Dedifferentiated amniotic fluid mesenchymal stem cell (primary cell): Measurements from ENCODE around the gene UVRAG.
"Not testable (repeated sequence)": the region's sequence is repeated elsewhere in the genome, so short reads cannot be mapped to it uniquely, and the experiment has no call there.

Experiments used
- DNase-seq: peaks from one replicate; pipeline ENCODE4 v3.0.0-alpha.2; 2016; ENCODE audit errors: extremely low spot score

UVRAG gene

GRCh38 chr11:76013526-76013925 lies 198.5 kb downstream of the UVRAG start:
- DNase-seq = no peak

DNA sequence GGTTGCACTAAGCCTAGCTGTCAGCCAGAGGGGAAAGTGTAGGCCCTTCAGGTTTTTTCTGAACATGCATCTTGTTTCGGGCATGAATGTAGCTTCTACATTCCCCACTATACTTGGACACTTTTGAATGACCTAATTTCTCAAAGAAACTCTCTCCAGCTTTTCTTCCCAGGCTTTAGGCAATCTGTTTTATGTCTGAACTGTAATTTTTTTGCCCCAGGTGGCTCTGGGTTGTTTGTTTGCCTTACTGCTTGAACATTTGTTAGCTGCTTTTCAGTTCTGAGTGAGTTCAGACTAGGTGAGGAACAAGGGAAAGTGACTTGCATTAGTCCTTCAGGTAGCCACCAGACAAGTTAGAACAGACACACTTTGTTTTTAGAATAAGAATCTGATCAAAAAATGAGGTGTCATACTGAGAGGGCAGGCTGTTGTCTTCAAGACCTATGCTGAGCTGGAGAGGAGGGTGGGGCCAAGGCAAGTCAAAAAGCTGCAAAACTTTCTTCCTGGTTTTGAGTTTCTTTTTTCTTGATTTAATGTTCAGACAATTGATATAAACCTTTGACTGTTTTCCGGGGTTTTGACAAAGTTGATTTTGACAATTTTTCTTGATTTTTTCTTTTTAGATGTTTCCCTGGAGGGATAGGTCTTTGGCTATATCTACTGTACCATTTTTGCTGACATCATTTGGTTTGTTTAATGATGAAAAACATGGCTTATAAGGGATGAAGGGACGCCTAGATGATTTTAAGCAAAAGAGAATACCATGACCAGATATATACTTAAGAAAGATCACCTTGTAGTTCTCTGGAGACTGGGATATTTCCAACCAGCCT lies 208.4 kb downstream of the UVRAG start:
- no peak for DNase-seq

GRCh38 chr11:76025068-76025467 lies 210.1 kb downstream of the UVRAG start:
- peak; percentile 69 for DNase-seq

DNA sequence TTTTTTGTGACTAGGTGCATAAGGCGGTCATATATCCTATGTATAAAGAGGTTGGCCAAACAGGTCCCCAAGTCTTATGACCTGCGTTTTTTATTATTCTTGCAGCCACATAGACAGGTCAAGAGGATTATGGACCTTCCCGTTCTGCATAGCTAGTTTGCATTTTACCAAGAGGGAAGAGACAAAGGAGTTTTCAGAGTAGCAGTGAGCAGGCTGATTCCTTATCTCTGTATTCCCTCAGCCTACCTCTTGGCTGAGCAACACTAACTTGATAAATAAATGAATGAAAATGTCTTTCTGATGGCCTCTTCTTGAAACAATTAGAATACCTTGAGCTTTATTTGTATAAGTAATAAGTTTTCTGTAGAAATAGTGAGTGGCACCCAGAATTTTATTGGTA lies 210.8 kb downstream of the UVRAG start:
- no peak for DNase-seq

DNA sequence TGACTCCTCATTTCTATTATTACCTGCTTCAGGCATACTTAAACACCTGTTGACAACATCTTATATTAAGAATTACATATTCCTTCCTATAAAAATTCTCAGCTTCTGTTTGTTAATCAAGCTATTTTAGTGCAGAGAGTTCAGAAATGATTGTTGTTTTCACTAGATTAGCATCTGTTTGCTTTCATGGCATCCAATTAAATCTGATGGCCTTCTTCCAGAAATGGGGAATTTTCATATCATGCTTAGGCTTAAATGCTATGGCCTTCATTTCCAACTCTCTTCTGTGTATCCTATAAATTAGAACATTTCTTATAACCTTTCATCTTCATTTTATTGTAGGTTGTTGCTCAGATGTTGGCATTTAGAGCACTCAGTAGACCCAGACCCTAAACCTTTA lies 211.3 kb downstream of the UVRAG start:
- DNase-seq = no peak

DNA sequence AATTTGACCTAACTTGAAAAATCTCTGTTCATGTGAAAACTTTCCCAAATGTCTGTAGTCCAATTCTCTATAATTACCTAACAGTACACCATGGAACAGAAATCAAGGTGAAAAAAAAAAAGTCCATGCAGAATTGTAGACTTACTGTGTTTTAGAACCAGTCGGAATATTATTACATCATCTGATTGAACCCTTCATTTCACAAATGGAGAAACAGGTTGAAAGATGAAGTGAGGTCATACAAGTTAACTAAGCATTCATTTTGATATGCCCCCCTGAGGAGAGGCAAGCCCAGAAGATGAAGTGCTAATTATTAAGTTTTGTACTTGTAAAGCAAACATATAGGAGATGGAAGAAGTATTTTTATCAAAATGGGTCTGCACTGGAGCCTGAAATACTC lies 211.9 kb downstream of the UVRAG start:
- DNase-seq = no peak

- DNase-seq = peak; percentile 67
Measured at GRCh38 chr11:76030286-76030685, 215.3 kb downstream of the UVRAG start.

DNA sequence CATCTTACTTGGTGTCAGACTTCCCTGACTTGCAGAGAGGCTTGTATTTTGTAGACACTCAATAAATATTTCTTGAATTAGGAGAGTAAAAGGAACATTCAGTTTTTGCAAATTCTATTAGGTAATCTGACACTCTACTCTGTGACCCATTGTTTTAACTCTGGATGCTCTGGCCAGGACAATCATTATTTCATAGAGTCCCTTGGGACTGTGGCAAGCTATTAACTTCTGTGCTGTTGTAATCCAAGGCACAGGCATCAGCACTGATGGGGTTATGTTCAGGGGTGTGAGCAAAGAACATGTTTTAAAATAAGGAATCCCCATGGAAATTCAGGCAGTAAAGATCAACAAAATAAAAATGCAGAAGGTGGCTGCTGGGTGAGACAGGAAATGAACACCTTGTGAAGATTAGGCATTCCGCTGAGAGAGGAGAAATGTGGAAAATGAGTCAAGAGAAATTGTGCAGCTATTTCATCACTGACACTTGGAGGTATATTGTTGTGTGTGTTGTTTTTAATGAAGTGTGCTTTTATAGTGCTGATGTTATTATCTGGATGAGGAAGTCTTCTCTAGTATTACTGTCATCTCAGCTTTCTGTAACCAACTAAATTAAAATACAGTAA lies 216.1 kb downstream of the UVRAG start:
- DNase-seq = no peak

- DNase-seq = no peak
Measured at GRCh38 chr11:76033699-76034098, 218.7 kb downstream of the UVRAG start.

DNA sequence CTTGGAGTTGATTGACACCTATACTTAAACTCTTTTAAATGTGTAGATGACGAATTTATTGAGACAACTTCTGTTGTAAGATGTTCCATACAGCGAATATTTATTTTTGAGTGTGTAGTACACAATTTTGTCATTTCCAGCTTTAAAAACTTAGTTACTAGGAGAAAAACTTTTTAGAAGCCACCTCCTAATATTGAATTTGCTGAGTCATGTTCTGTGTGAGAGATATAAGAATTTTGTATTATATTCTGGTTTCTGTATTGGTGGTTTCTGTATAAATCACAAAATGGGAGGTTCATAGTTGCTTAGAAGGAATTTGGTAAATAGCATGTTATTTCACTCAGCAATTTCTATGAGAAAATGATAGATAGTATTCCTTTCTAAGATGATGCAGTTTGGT lies 220.0 kb downstream of the UVRAG start:
- peak; percentile 41 for DNase-seq

- DNase-seq = no peak
Measured at GRCh38 chr11:76038608-76039007, 223.6 kb downstream of the UVRAG start.

- DNase-seq = no peak
Measured at GRCh38 chr11:76041208-76041607, 226.2 kb downstream of the UVRAG start.

DNA sequence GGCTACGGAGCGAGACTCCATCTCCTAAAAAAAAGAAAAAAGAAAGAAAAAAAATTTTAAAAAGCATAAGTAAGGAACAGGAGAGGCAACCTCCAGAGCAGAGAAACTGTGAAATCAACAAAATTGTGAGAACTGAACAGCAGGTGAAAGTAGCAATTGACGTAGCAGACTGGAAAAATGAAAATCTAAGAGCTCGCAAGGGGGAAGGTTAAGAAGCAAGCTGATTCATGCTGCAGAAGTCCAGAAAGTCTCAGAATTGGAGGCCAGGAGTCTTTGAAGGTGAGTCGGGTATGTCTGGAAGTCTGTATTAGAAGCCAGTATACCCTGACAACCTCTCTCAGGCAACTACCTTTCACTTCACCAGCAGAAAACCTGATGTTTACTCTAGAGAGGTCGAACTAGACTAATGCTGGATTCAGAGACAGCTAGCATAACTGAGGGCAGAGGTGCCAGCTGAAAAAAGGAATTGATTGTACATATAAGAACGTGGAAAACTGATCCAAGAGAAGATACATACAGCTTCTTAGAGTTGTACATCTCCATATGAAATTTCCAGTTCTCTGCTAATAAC lies 229.8 kb downstream of the UVRAG start:
- DNase-seq = no peak

DNA sequence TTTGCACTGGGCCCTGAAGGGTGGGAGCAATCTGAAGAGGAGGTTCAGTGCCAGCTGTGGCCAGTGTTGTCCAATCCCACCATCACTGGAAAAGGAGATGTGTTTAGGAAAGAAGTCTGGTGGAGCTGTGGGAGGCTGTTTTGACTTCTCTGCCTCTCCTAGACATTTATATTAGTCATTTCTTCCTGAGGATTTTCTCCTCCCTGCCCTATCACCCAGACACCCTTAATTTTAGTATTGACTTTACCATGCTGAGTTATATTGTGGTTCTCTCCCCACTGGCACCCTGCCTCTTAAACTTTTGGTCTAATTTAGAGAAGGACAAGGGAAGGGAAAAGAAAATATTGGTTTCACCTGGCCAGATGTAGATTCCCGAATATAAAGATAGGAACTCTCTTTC lies 232.2 kb downstream of the UVRAG start:
- no peak for DNase-seq

GRCh38 chr11:76047766-76048165 lies 232.8 kb downstream of the UVRAG start:
- DNase-seq = no peak

- no peak for DNase-seq
Measured at GRCh38 chr11:76048763-76049162, 233.8 kb downstream of the UVRAG start.

GRCh38 chr11:76049511-76049910 lies 234.5 kb downstream of the UVRAG start:
- DNase-seq = peak; percentile 36

- no peak for DNase-seq
Measured at GRCh38 chr11:76051937-76052336, 236.9 kb downstream of the UVRAG start.

DNA sequence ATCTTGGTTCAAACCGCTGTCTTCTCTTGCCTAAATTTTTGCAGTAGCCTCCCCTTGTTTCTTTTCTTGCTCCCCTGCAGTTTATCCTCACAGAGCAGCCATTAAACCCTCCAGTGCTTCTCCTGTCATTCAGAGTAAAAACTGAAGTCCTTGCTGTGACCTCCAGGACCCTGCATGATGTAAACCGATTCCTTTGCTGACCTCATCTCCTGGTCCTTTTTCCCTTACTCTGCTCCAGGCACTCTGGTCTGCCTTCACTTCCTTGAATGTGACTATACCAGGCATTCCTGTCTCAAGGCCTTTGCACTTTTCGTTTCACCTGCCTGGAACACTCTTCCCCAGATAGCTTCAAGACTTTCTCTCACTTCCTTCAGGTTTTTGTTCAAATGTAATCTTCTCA lies 239.3 kb downstream of the UVRAG start:
- no peak for DNase-seq

DNA sequence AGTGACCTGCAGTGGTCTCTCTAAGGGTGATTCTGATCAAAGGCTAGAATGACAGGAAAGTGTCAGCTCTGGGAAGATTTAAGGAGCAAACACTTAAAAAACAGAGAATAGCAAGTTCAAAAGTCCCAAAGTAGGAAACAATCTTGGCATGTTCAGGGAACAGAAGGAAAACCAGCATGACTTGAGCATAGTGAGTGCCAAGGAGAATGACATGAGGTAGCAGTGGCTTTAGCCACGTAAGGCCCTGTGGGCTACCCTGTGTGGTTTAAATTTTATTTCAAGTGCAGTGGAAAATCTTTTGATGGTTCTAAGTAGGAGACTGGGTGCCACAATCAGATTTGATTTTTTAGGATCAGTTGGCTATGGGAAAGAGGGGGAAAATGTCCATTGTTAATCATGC lies 241.9 kb downstream of the UVRAG start:
- DNase-seq = no peak

GRCh38 chr11:76060475-76061036 lies 245.5 kb downstream of the UVRAG start:
- DNase-seq = not testable (repeated sequence)

- DNase-seq = no peak
Measured at GRCh38 chr11:76062733-76063132, 247.7 kb downstream of the UVRAG start.

DNA sequence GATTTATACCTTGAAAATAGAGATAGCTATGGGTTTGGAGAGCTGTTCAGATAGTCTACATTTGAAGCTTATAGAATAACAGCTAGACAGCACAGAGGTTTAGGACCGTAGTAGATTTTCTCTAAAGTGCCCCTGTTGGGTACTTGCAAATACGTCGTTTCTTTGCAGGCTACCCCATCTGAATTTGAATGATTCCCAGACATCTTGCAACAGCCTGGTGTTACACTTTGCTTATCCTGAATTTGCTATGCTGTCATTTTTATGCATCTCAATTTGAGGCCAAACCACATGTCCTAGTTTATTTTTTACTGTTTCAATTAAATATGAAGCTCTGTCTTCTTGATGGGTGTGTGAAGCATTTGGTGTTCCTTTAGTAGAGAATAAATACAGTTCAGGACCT lies 249.2 kb downstream of the UVRAG start:
- DNase-seq = no peak
